K562 (cell line): Measurements from ENCODE around the gene ANKRD23.

ENCODE experiments used
- ADNP ChIP-seq: fragments of 200-800 bp; sonication (Bioruptor generic); IDR thresholded peaks from 2 replicates; pipeline ENCODE4 v1.6.1; 2016; ENCODE audit warnings: missing genetic modification characterization, missing compliant biosample characterization
- CBX8 ChIP-seq: fragments of 200-600 bp; sonication (generic); IDR thresholded peaks from 2 replicates; pipeline ENCODE4 v1.6.1; 2012; ENCODE audit warnings: borderline replicate concordance, mixed run types, low read depth, mild to moderate bottlenecking, moderate library complexity, mixed read lengths, low read length, control low read depth, inconsistent platforms; ENCODE audit not compliant: poor library complexity, severe bottlenecking; ENCODE audit errors: extremely low read depth
- CHD4 ChIP-seq: fragments of 200-600 bp; sonication (generic); IDR thresholded peaks from 3 replicates; pipeline ENCODE4 v1.6.1; 2012; ENCODE audit warnings: low read depth, mild to moderate bottlenecking, mixed read lengths, low read length, inconsistent platforms; ENCODE audit not compliant: insufficient read depth, insufficient replicate concordance, poor library complexity, severe bottlenecking
- HDAC2 ChIP-seq: fragments of 450-650 bp; IDR thresholded peaks from 2 replicates; pipeline ENCODE4 v1.6.1; 2016; ENCODE audit warnings: mild to moderate bottlenecking
- TFAM ChIP-seq: fragments of 250-450 bp; sonication (Bioruptor Pico); conservative IDR thresholded peaks from 2 replicates; pipeline ENCODE4 v1.5.0; 2021; ENCODE audit warnings: mild to moderate bottlenecking, moderate library complexity
- ZFX ChIP-seq: sonication (generic); formaldehyde crosslinking; IDR thresholded peaks from 2 replicates; pipeline ENCODE4 v1.8.0; 2022; ENCODE audit warnings: mild to moderate bottlenecking, missing genetic modification reagents, moderate library complexity
- ZNF717 ChIP-seq: fragments of 250-450 bp; sonication (Bioruptor Pico); IDR thresholded peaks from 2 replicates; pipeline ENCODE4 v1.5.0; 2021
- ZNF79 ChIP-seq: fragments of 250-450 bp; sonication (Bioruptor Pico); IDR thresholded peaks from 2 replicates; pipeline ENCODE4 v1.4.0; 2020; ENCODE audit warnings: low read depth, mild to moderate bottlenecking, moderate library complexity

GRCh38 chr2:96824079-96824870, 19.5 kb downstream of the ANKRD23 start:
- TF ChIP-seq TFAM (CRISPR knock-in tag) (no peak), ZFX (CRISPR knock-in tag) (no peak), CHD4 (no peak), ZNF79 (CRISPR knock-in tag) (no peak), ZNF717 (CRISPR knock-in tag) (no peak), HDAC2 (no peak), ADNP (tag) (no peak), CBX8 (no peak)
